ENCODE data around the gene TPRG1.

TPRG1 gene, protein sequence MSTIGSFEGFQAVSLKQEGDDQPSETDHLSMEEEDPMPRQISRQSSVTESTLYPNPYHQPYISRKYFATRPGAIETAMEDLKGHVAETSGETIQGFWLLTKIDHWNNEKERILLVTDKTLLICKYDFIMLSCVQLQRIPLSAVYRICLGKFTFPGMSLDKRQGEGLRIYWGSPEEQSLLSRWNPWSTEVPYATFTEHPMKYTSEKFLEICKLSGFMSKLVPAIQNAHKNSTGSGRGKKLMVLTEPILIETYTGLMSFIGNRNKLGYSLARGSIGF

DNA sequence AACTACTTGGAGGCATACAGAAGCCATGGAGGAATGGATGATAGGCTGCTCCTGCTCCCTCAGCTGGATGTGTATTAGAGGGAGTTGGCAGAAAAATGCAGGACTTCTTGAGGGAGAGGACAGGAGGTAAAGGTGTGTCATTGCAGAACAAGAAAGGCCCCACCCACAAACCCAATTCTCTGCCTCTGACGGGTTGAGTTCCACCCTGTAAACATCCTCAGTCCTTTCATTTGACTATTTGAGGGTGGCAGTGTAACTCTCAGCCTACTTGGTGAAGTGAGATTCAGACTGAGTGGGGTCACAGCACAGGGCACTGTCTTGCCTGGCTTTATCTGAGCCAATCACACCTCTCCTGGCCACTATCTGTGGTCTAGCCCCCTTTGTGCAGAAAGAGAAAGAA lies at the start of gene TPRG1:
Gene TPRG1, plus strand, starts transcription at position 265 of the 400 bp plus-strand sequence. CDS start 35,414 bp downstream, outside the sequence.
- DNase-seq (ENCODE audit: low read depth in 2 of 2) = no peak

DNA sequence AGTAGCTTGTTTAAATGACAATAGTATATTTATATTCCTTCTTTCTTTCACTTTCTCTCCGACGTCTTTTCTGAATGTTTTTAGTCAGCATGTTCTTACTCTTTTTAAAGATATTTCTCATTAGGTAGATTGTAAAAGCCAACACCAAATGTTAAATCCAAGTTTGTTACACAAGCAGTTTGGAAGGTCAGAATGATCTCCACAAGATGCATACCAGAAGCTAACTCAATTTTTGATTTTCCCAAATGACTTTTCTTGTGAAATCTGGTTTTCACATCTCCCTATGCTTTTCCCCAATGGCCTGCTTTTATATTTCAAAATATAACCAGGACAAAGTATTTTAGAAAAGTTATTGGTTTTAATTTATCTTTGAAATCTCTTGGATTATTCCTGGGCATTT lies 49.7 kb upstream of the TPRG1 start:
- no peak for DNase-seq (ENCODE audit: low read depth in 2 of 2)

DNA sequence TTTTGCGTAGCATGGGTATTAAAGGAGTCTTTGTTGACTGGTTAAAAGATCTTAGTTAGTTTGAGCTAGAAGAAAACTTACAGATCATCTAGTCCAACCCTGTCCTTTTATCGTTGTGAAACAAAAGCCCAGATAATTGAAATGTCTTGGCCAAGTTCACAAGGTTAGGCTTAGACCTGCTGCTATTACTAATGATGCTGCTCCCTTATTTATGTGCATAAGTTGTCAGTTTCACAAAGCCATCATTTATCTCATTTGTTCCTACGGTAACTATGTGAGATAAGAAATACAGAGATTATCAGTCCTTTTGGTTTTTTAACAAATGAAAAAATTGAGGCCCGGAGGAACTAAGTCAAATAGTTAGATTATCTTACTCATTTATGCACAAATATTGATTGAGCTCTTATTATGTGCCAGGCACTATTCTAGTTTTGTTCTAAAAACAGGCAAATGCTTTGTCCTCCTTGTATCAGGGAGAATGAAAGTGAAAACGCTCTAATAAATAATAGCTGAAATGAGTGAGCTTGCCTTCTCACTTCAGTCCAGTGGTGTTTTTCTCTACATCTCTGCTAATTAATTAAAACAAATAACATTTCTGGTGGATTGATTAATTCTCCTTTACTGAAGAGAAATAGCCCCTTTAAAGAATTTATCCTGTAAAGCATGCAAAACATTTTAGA lies 49.1 kb upstream of the TPRG1 start:
- DNase-seq (ENCODE audit: low read depth in 2 of 2) = no peak

DNA sequence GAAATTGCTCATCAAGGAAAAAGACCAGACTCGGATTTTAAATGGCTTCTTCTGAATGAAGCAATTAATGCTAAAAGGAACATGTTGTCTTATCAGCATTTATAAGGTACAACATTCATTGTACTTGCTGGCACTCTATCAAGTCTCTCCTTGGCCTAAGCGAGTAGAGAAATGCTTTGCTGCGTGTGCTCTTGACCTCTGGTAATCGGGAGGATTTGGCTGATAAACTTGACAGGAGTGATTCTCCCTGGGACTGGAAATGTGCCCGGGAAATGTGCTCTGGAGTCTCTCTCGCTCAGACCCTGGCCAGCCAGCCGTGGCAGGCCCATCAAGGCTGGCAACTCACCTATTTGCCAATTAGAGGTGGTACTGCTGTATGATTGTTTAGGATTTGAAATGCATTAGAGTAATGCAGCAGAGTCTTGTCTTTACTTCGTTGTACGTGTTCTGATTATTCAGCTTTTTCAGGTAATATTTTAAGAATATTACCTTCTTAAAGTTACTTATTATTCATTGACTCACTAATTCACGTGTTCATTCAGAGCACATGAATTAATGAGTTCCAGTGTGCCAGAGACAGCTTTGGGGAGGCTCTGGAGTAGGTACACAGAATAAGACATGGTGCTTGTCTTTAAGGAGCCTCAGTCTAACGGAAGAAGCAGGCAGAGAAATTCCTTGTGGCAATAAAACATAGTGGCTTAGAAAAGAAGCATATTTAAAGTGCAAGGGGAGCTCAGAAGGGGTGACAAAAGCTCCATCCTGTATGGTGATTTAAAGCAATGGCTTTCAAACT lies 48.0 kb upstream of the TPRG1 start:
- DNase-seq (ENCODE audit: low read depth in 2 of 2) = no peak

DNA sequence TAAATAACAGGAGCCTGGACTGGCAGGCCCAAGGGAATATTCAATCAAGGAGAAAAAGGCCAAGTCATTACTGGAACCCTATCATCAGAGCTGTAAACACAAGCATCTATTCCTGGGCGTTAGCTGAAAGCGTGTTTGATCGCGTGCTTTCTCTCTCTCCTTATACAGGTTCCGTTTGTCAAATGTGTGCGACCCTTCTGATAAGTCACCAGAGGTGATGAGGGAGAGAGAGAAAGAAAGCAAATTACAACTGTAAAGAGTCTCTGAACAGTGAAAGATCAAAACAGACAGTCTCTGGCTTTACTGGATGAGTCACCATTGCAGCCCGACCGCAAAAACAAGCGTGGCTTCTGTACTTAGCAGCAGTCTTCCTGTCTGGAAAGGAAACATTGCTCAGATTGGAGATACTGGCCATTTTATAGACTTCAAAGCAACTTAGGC lies 39.5 kb upstream of the TPRG1 start:
- DNase-seq (ENCODE audit: low read depth in 2 of 2) = peak; percentile 39 to 57

DNA sequence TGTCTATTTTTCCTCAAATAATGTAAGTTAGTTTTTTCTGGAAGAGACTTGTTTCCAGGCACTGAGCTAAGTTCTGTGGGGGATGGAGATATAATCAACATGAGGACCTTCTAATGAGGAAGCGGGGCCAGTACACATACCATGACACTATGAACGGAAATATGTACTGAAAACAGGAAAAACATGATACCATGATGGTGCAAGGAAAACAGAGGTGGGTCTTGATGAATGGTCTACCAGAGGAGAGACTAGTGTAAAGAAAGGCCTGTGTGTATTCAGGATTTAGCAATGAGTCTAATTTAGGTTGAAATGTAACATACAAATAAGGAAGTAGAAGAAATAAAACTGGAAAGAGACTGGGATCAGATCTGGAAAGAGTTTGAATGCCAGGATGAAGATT lies 38.9 kb upstream of the TPRG1 start:
- no peak for DNase-seq (ENCODE audit: low read depth in 2 of 2)

DNA sequence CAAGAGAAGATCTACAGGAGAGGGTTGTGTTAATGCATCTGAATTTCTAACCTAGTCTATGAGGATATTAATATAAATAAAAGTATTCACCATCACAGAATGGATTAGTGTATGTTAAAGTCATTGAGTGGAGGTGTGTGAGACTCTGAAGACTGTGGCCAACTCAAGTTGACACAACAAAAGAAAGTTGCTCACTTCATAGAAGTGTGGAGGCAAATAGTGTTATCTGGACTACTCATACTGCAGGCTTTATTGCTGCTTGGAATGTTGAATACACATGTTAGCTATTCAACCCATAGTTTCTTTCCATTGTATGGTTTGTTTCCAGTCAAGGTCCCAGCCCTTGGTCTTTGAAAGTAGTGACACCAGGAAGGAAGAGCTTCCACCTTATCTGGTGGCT lies 38.0 kb upstream of the TPRG1 start:
- DNase-seq (ENCODE audit: low read depth in 2 of 2) = no peak

DNA sequence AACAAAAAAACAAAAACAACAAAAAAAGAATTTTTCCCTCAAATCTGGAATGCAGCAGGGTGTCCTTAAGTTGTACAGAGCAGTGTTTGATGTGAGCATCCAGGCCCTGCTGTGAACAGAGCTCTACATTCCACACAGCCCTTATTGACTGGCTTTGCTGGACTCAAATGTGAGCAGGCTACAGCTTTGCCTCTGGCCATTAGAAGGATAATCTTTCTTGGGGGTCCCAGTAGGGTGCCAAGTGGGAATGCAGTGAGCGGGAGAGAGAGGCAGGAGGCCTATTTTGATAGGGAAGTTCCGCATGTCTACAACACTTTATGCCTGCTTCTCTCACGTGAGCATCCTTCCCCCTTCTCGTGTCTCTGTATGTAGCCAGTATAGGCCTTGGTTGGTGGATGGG lies 34.4 kb upstream of the TPRG1 start:
- no peak for DNase-seq (ENCODE audit: low read depth in 2 of 2)

DNA sequence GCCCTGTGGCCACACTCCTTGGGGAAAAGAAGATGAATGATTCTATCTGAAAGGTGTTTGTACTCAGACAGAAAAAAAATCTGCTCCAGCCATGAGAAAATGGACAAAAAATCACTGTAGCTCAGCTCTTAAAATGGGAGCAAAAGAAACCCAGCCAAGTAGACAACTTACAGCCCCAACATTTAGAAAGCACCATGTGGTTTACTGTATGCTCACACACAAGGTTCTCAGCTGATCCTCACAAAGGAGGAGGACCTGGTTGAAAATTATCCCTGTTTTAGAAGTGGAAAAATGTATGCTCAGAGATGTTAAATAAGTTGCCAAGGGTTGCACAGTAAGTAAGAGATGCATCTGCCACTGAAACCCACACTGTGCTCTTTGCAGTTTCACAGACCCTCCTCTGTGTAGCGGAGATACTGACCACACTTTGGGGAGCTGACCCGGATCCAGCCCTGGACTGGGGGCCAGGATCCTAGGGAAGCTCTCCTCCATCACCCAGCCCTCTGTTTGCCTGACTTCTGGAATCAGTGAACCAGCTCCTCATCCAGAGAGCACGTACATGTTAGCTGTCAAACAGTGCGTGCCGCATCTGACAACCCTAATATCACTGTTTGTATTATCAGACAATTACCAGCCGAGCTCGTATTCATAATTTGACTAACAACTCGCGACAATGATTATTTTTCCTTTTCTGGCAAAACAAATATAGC lies 32.7 kb upstream of the TPRG1 start:
- DNase-seq (ENCODE audit: low read depth in 2 of 2) = no peak

DNA sequence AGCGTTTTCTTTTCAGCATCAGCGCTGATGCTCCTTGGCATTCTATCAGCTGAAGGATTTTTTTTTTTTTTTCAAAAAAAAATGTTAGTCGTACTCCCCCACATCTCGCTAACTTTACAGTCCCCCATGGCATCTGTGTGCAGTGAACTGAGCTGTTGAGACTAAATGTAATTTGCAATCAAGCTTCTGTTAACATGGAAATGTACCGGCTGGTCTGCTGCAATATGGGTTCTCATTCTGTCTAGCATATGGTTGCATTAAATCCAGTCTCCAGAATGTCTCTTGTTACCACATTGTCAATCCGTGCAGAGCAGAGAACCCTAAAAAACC lies 32.2 kb upstream of the TPRG1 start:
- DNase-seq (ENCODE audit: low read depth in 2 of 2) = no peak

DNA sequence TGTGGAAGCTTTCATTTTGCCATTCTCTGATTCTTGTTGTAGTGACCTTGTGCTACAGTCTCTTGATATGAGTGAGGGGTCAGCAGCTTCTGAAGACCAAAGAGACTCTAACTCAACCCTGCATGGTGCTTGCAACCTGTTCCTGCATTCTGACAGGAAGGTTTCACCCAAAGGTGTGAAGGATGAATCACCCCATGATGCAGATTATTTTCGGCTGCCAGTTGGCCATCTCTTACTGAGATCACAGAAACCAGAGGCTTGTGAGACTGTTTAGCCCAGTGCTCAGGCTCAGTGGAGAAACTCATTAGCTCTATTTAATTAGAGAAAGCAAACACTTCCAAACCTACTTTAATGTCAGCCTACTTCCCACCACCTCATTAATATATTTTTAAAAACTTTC lies 29.2 kb upstream of the TPRG1 start:
- DNase-seq (ENCODE audit: low read depth in 2 of 2) = no peak

DNA sequence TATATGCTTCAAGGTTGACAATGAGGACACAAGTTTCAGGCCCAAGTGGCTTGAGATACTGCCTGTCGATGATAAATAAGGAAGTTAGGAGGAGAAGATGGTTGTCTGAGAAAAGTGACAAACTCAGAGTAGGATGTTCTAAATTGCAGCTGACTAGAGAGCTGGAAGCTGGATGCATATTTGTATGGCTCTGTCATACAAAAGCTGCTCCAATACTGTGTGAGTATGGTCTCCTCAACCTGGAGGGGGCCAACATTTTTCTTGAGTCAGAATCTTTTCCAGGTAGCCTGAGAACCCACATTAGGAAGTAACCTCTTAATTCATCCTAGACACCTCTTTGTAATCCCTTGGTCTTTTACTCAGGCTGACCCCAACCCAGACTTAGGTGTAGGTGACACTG lies 28.4 kb upstream of the TPRG1 start:
- no peak for DNase-seq (ENCODE audit: low read depth in 2 of 2)

DNA sequence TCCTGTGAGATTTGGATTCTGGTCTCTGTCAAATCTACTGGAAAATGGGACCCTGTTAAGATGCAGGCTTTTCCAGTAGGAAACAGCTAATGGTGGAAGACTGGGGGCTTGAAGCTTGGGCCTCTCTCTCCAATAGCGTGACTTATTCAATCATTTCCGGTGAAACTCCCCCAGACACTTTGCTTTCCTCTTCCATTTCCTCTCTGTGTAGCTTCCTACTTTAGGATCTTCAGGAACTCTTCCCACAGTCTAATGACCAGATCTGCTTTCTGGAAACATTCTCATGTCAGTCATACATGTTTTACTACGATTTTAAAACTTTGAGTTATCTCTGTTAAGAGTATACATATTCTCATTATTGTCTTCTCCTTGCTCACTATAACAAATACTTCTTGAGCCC lies 28.0 kb upstream of the TPRG1 start:
- DNase-seq (ENCODE audit: low read depth in 2 of 2) = no peak

DNA sequence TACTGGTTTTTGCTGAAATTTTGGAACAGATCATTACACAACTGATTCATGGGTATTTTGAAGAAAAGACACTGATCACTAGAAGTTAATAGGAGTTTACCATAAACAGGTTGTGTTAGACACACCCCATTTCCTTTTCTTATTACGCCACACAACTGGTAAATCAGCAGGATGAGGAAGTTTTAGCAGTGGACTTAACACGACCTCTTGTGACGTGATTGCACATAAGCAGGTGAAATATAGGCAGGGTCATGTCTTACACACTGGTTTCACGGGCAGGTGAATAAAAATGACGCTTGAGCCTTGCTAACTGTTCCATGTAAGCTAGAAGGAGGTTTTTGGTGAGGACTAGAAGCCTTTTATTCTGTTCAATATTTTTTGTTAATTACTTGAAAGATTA lies 27.1 kb upstream of the TPRG1 start:
- no peak for DNase-seq (ENCODE audit: low read depth in 2 of 2)

DNA sequence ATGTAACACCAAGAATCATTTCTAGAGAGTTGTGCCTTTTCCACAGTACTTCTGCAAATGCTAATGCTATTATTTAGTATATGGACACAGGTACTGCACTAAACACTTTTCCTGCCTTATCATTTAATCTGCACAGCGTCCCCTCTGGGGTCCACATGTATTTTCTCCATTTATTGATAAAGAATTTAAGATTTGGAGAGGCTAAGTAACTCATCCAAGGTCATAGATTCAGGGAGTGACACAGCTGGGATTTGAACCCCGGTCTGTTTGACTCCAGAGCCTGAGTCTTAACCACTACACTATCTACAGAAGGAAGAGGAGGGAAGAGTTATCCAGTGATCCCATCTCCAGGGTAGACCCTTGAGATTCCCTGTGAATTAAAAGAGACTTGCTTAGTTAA lies 24.9 kb upstream of the TPRG1 start:
- no peak for DNase-seq (ENCODE audit: low read depth in 2 of 2)

DNA sequence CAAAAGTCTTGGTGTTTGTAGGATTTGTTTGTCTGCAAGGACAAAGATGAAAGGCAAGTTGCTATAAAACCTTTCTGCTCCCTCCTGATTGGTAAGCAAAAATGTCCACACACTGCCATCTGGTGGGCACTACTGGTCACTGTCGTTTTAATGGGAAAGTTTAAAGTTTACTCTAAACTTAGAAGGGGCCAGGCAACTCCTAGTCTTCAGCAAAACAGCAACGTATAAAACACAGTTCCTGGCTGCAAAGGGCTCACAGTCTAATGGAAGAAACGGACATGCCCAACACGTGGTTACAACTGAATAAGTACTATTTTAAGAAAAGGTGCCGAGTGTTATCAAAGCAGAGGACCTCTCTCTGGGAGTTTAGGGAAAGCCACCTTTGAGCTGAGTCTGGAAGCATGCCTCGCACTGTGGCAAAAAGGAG lies 23.7 kb upstream of the TPRG1 start:
- DNase-seq (ENCODE audit: low read depth in 2 of 2) = peak; percentile 44 to 57

DNA sequence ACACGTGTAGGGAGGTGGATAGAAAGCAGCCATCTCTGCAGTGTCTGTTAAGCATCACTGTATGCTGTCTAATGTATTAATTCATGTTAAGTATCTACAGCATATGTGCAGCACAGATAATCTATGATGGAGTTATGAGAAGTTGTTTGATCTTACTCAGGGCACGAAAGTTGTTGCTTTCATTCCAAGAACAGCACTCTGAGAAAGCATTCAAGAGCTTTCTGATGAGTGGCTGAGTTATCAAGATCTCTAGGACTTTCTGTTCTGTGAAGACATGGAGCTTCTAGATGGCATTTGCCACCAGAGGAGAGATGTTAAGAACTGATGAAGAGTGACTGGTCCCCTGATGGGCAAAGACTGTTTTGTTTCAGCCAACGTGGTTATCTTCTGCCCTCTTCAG lies 22.6 kb upstream of the TPRG1 start:
- no peak for DNase-seq (ENCODE audit: low read depth in 2 of 2)

DNA sequence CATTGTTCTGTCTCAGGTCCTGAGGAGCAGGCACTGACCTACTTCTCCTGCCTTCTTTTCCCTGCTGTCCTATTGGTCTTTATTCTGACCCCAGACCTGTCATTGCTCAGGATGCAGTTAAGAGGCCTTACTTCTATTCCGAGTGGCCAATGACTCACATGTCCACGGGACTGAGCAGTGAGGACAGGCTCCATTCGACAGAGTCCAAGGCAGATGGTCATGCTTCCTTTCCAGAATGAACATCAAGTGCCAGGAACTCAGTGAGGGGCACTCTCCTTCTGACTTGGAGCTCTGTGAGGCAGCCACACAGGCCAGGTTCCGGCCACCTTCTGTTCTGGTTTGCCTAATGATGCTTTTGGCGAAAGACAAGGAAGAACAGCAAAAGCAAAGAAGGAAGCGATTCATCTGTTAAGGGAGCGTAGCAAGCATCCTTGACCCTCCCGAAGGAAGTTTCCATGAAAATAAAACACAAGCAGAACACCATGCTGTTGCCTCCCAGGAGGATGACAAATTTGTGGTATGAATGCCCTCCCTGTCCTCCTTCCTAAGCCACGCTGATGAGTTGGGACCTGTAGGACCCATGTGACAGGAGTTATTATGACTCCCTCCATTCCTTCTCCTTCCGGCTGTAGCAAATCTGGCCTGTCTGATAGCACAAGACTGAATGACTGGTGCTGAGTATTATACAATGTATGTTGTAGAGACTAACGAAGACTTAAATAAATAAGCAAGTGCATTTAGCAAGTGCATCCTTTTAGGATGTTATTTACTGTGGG lies 14.4 kb upstream of the TPRG1 start:
- no peak for DNase-seq (ENCODE audit: low read depth in 2 of 2)

DNA sequence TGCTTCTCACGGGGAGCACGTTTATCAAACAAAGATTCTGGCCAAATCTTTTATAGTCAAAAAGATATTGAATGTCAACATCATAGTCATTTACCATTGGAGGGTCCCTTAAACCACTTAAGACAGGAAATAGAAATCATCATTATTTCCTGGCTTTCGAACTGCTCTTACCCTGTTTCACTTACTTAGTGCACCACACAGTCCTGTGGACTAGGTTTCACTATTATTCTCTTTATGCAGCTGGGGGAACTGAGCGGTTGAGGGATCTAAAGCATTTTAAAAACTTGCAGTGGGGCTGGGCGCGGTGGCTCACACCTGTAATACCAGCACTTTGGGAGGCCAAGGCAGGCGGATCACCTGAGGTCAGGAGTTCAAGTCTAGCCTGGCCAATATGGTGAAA lies 13.7 kb upstream of the TPRG1 start:
- DNase-seq (ENCODE audit: low read depth in 2 of 2) = no peak

DNA sequence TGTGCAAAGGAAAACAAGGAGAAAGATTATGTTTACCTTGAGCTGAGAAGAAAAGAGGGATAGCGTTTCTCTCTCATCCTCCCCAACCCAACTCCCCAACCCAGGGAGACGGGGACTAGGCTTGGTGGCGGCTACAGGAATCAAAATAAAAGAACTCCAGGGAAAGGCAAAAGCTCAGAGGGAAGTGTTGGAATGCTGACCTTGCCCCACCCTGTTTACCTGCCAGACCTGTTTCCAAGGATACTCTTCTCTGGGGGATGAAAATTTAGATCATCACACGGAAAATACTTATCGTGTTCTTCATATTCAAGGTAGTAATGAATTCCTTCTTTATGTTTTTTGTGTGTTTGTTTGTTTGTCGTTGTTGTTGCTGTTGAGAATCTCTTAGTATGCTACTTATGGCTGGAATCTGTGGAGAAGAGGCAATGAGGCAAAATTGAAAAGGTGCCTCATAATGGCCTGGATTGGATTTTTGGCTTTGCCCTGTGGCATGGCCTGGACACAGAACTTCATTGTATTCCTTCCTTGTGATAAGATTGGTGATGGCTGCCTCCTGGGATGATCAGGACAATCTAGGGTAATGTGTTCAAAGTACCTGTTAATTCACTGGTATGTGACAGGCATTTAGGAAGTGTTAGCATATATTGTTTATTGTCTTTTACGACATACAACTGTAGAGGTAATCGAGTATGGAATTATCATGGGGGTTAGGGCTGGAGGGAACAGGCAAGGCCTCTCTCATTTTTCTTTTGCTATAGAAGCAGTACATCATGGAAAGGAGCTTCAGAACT lies 11.1 kb upstream of the TPRG1 start:
- no peak for DNase-seq (ENCODE audit: low read depth in 2 of 2)
